ENCODE data around the gene VWA1.

GRCh38 chr1:1427106-1427819 lies 8.2 kb upstream of the VWA1 start:
- TF ChIP-seq CTCF (IDR thresholded peaks at IDR 0.05) (no peak), POLR2A (IDR thresholded peaks at IDR 0.05) (no peak), POLR2AphosphoS5 (IDR thresholded peaks at IDR 0.05) (no peak), EP300 (IDR thresholded peaks at IDR 0.05) (no peak)
